ENCODE results near the gene RNF123.

RNF123 gene

DNA sequence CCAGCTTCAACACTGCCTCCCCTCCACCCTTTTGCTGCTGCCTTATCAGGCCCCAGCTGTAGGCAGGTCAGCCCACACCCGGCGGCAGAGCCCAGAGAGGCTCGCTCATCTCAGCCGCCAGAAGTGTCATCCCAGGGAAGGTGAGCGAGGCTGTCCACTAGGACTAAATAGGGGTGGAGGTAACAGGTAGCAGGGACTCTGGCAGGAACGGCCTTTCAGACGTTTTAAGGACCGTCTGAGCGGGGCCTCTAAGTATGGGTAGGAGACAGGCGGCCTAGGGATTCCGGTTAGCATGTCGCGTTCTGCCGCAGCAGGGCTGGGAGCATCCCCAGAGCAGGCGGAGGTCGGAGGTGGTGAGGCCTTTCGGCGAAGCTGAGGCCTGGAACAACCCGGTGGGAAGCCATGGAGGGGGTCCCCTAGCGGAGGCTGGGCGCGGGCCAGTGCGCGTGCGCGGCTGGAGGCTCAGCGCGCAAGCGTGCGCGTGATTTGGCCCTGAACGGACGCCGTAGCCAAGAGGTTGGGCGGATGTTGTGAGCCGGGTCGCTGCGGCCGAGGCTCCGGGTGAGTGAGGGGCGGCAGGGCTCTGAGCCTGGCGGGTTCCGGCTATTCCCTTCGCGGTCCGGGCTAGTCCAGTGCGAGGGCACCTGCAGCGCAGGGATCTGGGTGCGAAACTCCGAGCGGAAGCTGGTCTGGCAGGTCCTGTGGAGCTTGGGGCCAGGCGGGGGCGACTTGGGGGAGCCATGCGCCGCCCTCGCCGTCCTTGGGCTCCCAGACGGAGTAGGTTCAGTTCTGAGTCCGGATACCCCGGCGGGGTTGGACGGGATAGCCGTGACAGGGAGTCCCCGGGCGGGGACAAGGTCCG is at the start of gene RNF123, which contains the start of gene MST1:
Gene RNF123, plus strand, starts transcription at position 512 of the 862 bp plus-strand sequence. CDS start 1,609 bp downstream, outside the sequence.
Gene MST1, minus strand, starts transcription at position 429 of the 862 bp plus-strand sequence. CDS start 783 bp downstream, outside the sequence.
- peak; percentile 90 for DNase-seq (ENCODE audit: low spot score)

GRCh38 chr3:49641292-49641691 is 48.1 kb upstream of the RNF123 start:
- DNase-seq (ENCODE audit: low spot score) = no peak

GRCh38 chr3:49641921-49642707 is 47.2 kb upstream of the RNF123 start:
- no peak for DNase-seq (ENCODE audit: low spot score)

- DNase-seq (ENCODE audit: low spot score) = no peak
Measured at GRCh38 chr3:49642708-49643145, 46.6 kb upstream of the RNF123 start.

- DNase-seq (ENCODE audit: low spot score) = no peak
Measured at GRCh38 chr3:49644684-49645083, 44.7 kb upstream of the RNF123 start.

DNA sequence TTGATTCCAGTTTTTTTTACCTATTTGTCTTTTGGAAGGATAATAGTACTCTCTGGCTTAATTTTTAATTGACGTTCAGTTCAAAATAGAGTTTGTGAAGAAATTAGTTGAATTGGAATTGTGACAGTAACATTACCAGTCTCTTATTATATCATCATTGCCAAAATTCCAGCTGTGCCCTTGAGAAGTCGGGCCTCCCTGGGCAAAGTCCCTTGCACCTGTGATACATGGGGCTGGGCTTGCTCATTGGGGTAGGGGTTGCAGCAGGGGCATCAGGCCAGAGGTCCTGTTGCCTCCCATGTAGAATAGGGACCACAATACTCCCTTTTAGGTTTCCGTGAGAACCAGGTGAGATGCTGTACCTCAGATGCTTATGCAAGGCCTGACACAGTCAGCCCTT is 43.1 kb upstream of the RNF123 start:
- DNase-seq (ENCODE audit: low spot score) = no peak

DNA sequence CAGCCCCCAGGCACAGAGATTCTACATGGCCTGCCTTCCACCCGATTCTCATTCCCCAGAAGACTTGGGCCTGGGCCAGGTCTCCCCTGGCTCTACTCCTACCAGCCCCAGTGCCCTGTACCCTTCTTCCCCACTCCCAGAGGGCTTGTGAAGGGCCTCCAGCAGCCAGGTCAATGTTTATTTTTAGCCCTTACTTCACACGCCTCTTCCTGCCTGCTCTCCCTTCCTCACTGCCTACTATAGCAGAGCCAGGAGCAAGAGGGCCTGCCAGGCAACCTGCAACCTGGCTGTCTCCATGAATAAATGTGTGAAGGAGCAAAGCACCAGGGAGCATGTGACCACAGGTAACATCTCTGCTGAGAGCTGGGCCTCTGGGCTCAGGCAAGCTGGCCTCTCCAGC is 41.6 kb upstream of the RNF123 start:
- no peak for DNase-seq (ENCODE audit: low spot score)

GRCh38 chr3:49648354-49649019 is 40.9 kb upstream of the RNF123 start:
- no peak for DNase-seq (ENCODE audit: low spot score)

DNA sequence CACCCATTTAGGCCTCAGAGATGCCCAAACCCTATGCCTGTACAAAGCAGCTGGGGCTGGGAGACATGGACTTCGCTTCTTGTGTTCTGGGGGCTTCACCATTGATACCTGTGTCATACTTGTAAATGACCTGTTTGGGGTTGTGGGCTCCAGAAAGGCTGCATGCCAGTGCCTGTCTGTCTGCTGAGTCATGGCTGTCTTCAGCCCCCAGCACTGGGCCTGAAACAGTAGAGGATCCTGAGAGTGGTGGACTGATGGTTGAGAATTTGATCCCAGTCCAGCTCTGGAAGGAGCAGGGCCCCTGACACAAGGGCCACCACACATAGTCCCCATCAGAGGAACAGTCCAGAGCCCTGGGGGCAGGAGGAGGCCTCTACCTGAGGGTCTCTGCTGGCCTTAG is 39.8 kb upstream of the RNF123 start:
- no peak for DNase-seq (ENCODE audit: low spot score)

DNA sequence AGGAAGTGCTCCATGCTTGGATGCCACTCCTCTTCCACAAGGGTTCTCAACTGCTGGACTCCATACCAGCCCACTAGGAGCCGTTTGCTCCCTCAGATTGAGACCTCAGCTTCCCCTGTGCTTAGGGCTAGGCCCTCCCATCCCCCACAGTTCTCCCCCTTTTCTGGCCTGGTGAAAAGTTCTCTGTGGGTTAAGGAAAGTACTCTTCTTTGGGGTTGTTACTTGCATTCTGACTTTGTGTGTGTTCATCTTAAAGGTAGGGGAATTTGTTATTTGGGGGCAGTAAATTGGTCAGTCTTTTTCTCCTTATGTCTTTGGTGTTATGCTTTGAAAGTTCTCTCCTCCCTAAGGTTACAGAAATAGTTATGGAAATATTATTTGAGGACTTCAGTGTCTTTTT is 39.2 kb upstream of the RNF123 start:
- no peak for DNase-seq (ENCODE audit: low spot score)

- DNase-seq (ENCODE audit: low spot score) = no peak
Measured at GRCh38 chr3:49650637-49651036, 38.7 kb upstream of the RNF123 start.

DNA sequence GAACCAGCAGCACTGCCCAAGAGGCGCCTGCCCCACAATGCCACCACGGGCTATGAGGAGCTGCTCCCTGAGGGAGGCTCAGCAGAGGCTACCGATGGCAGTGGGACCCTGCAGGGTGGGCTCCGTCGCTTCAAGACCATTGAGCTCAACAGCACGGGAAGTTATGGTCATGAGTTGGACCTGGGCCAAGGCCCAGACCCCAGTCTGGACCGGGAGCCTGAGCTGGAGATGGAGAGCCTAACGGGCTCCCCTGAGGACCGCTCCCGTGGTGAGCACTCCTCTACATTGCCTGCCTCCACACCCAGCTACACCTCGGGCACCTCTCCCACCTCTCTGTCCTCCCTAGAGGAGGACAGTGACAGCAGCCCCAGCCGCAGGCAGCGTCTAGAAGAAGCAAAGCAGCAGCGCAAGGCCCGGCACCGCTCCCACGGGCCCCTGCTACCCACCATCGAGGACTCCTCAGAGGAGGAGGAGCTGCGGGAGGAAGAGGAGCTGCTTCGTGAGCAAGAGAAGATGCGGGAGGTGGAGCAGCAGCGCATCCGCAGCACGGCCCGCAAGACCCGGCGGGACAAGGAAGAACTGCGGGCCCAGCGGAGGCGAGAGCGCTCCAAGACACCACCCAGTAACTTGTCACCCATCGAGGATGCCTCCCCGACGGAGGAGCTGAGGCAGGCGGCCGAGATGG is 37.0 kb upstream of the RNF123 start:
- DNase-seq (ENCODE audit: low spot score) = no peak

- no peak for DNase-seq (ENCODE audit: low spot score)
Measured at GRCh38 chr3:49652903-49653415, 36.4 kb upstream of the RNF123 start.

DNA sequence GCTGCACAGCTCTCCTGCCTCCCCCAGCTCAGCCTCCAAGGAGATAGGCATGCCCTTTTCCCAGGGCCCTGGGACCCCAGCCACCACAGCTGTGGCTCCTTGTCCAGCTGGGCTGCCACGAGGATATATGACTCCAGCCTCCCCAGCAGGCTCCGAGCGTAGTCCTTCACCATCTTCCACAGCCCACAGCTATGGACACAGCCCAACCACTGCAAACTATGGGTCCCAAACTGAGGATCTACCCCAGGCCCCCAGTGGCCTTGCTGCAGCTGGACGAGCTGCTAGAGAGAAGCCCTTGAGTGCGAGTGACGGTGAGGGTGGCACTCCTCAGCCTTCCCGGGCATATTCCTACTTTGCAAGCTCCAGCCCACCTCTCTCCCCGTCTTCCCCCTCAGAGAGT is 35.7 kb upstream of the RNF123 start:
- DNase-seq (ENCODE audit: low spot score) = no peak

GRCh38 chr3:49654176-49654825 is 35.1 kb upstream of the RNF123 start:
- DNase-seq (ENCODE audit: low spot score) = no peak

GRCh38 chr3:49654955-49655556 is 34.3 kb upstream of the RNF123 start:
- DNase-seq (ENCODE audit: low spot score) = no peak

DNA sequence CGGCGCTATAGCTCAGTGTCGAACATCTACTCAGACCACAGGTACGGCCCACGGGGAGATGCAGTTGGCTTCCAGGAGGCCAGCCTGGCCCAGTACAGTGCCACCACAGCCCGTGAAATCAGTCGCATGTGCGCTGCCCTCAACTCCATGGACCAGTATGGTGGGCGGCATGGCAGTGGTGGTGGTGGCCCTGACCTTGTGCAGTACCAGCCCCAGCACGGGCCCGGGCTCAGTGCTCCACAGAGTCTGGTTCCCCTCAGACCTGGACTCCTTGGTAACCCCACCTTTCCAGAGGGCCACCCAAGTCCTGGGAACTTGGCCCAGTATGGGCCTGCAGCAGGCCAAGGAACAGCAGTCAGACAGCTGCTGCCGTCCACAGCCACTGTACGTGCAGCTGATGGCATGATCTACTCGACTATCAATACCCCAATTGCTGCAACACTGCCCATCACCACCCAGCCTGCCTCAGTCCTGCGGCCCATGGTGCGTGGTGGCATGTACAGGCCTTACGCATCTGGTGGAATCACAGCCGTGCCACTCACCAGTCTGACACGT is 33.5 kb upstream of the RNF123 start:
- DNase-seq (ENCODE audit: low spot score) = no peak

DNA sequence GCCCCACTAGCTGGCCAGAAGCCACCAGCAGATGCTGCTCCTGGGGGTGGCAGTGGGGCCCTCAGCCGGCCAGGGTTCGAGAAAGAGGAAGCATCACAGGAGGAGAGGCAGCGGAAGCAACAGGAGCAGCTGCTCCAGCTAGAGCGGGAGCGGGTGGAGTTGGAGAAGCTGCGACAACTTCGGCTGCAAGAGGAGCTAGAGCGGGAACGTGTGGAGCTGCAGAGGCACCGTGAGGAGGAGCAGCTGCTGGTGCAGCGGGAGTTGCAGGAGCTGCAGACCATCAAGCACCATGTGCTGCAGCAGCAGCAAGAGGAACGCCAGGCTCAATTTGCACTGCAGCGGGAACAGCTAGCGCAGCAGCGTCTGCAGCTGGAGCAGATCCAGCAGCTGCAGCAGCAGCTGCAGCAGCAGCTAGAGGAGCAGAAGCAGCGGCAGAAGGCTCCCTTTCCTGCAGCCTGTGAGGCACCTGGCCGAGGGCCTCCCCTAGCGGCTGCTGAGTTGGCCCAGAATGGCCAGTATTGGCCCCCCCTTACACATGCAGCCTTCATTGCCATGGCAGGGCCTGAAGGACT is 32.7 kb upstream of the RNF123 start:
- no peak for DNase-seq (ENCODE audit: low spot score)

GRCh38 chr3:49657208-49657915 is 32.0 kb upstream of the RNF123 start:
- no peak for DNase-seq (ENCODE audit: low spot score)
